K562 (cell line): ENCODE data around the gene RPL19. TPM values are rescaled to one million over a fixed set of nuclear protein-coding genes. Genes with fewer than 3 reads are reported as not detected.

Experiments used
- ATAC-seq: fragments of 200-7000 bp; cut with Tn5 transposase; 3 replicates; pipeline ENCODE4 v1.9.1; 2020; ENCODE audit warnings: moderate library complexity
- BruUV-seq: library from RNA; stranded (reverse); fragments of 400-500 nt; replicated peaks from 2 replicates; lab custom pipeline; 2021; lab: Mats Ljungman, UMichigan
- CTCF ChIA-PET: fragments of 300-600 bp; formaldehyde crosslinking; extraction: SDS; loops from one replicate; lab custom pipeline; 2021; ENCODE audit warnings: low intra/inter-chr PET ratio; lab: Yijun Ruan, JAX
- POLR2A ChIA-PET: fragments of 300-600, 350-650 bp; sonication (Branson Sonifier 250); formaldehyde crosslinking; extraction: SDS; loops from one replicate; lab custom pipeline; 2021; ENCODE audit warnings: antibody characterized with exemption, inconsistent platforms; lab: Yijun Ruan, JAX
- DNase-seq, 4 experiments: peaks; one replicate each; pipeline versions ENCODE4 v3.0.0 to v3.0.0-alpha.2; 2011 to 2018; ENCODE audit warnings: low spot score in 3 of 4, mixed read lengths in 3 of 4; ENCODE audit errors: extremely low read depth in 1 of 4
- FAIRE-seq: peaks from 2 replicates; lab custom pipeline; 2011; peaks lifted over from hg19 to GRCh38; lab: Jason Lieb, UNC
- H2AFZ ChIP-seq: 2 replicates; pipeline ENCODE4 v1.6.0; 2011; ENCODE audit warnings: low read depth, low read length, control low read depth, inconsistent platforms
- H3K27ac ChIP-seq: fragments of 200-600 bp; 3 replicates; pipeline ENCODE4 v1.8.0; 2011; ENCODE audit warnings: low read depth, mild to moderate bottlenecking, control low read depth, inconsistent platforms, low read length, moderate library complexity, mixed read lengths; ENCODE audit errors: extremely low read depth
- H3K27me3 ChIP-seq, 2 experiments: fragments of 300-600 bp in 1 of 2; 2 replicates in 1 of 2; 3 replicates in 1 of 2; pipeline versions ENCODE4 v1.6.0 to v1.8.0; 2011; ENCODE audit warnings: inconsistent platforms in 2 of 2, low read length in 2 of 2, mild to moderate bottlenecking in 1 of 2, mixed read lengths in 1 of 2, moderate library complexity in 1 of 2; ENCODE audit not compliant: control insufficient read depth in 2 of 2, insufficient read depth in 2 of 2
- H3K36me3 ChIP-seq: fragments of 300-600 bp; 3 replicates; pipeline ENCODE4 v1.8.0; 2011; ENCODE audit warnings: mild to moderate bottlenecking, low read length, inconsistent platforms; ENCODE audit not compliant: control insufficient read depth, insufficient read depth
- H3K4me1 ChIP-seq, 2 experiments: fragments of 200-600 bp in 1 of 2; replicated peaks in 1 of 2; 2 replicates in 1 of 2; 3 replicates in 1 of 2; pipeline versions ENCODE4 v1.5.1 to v1.8.0; 2011; ENCODE audit warnings: inconsistent platforms in 2 of 2, low read length in 2 of 2, mild to moderate bottlenecking in 1 of 2, mixed read lengths in 1 of 2, moderate library complexity in 1 of 2; ENCODE audit not compliant: control insufficient read depth in 2 of 2, insufficient read depth in 2 of 2
- H3K4me2 ChIP-seq: 2 replicates; pipeline ENCODE4 v1.6.1; 2011; ENCODE audit warnings: low read length, control low read depth, inconsistent platforms, mixed read lengths; ENCODE audit not compliant: insufficient read depth
- H3K4me3 ChIP-seq: fragments of 200-600 bp; sonication (generic), shearing (Covaris generic); 2 replicates; pipeline ENCODE4 v1.5.1; 2016; ENCODE audit warnings: control low read depth, inconsistent platforms
- H3K79me2 ChIP-seq: fragments of 200-600 bp; 3 replicates; pipeline ENCODE4 v1.8.0; 2011; ENCODE audit warnings: low read length, inconsistent platforms; ENCODE audit not compliant: control insufficient read depth, insufficient read depth
- H3K9ac ChIP-seq, 2 experiments: 2 replicates each; pipeline versions ENCODE4 v1.6.0 to v1.6.1; 2011; ENCODE audit warnings: low read depth in 2 of 2, low read length in 2 of 2, control low read depth in 1 of 2, inconsistent platforms in 1 of 2, mild to moderate bottlenecking in 1 of 2, mixed read lengths in 1 of 2; ENCODE audit not compliant: insufficient read depth in 1 of 2
- H3K9me1 ChIP-seq: one replicate; pipeline ENCODE4 v1.6.0; 2011; ENCODE audit warnings: inconsistent platforms, mild to moderate bottlenecking, low read length, moderate library complexity; ENCODE audit not compliant: control insufficient read depth, insufficient read depth
- H3K9me3 ChIP-seq: replicated peaks from 2 replicates; pipeline ENCODE4 v1.5.1; 2011; ENCODE audit warnings: low read depth, low read length, inconsistent platforms; ENCODE audit not compliant: control insufficient read depth, insufficient read depth
- H4K20me1 ChIP-seq: replicated peaks from 2 replicates; pipeline ENCODE4 v1.6.1; 2011; ENCODE audit warnings: low read length, inconsistent platforms, mixed read lengths; ENCODE audit not compliant: control insufficient read depth, insufficient read depth
- BCOR ChIP-seq: fragments of 450-650 bp; IDR thresholded peaks from 2 replicates; pipeline ENCODE4 v1.6.1; 2016
- ERF ChIP-seq: fragments of 450-650 bp; formaldehyde crosslinking; IDR thresholded peaks from 2 replicates; pipeline ENCODE4 v1.4.0; 2020; ENCODE audit warnings: mild to moderate bottlenecking, mixed read lengths
- ETS2 ChIP-seq: IDR thresholded peaks from 2 replicates; pipeline ENCODE4 v1.6.1; 2016; ENCODE audit warnings: borderline replicate concordance, missing genetic modification characterization, mild to moderate bottlenecking, moderate library complexity, missing compliant biosample characterization; ENCODE audit not compliant: poor library complexity, severe bottlenecking
- GTF2E2 ChIP-seq: fragments of 200-800 bp; sonication (Bioruptor generic); IDR thresholded peaks from 2 replicates; pipeline ENCODE4 v1.6.1; 2016; ENCODE audit warnings: missing genetic modification characterization, missing compliant biosample characterization
- NR3C1 ChIP-seq: sonication (generic); formaldehyde crosslinking; IDR thresholded peaks from 2 replicates; pipeline ENCODE4 v1.8.1; 2022; ENCODE audit warnings: missing genetic modification reagents
- RBM39 ChIP-seq: fragments of 200-400 bp; formaldehyde crosslinking; optimal IDR thresholded peaks from 2 replicates; pipeline ENCODE3; 2018; ENCODE audit warnings: low read depth, low read length
- SAFB ChIP-seq: fragments of 200-400 bp; formaldehyde crosslinking; IDR thresholded peaks from 2 replicates; pipeline ENCODE4 v1.6.1; 2017; ENCODE audit warnings: low read depth, low read length, borderline replicate concordance
- SIN3A ChIP-seq, 2 experiments: fragments of 150-350 bp in 1 of 2; IDR thresholded peaks; 2 replicates each; pipeline ENCODE4 v1.6.1; 2011 to 2016; ENCODE audit warnings: borderline replicate concordance in 2 of 2, low read depth in 2 of 2, low read length in 2 of 2, mild to moderate bottlenecking in 2 of 2, moderate library complexity in 2 of 2; ENCODE audit not compliant: control insufficient read depth in 1 of 2
- TAF1 ChIP-seq: IDR thresholded peaks from 2 replicates; pipeline ENCODE4 v1.6.1; 2011; ENCODE audit warnings: mild to moderate bottlenecking, low read length, moderate library complexity; ENCODE audit not compliant: insufficient read depth, control insufficient read depth, severe bottlenecking; ENCODE audit errors: extremely low read depth
- ZBTB1 ChIP-seq: sonication (generic); formaldehyde crosslinking; IDR thresholded peaks from 2 replicates; pipeline ENCODE4 v1.8.1; 2023; ENCODE audit warnings: missing genetic modification reagents, low read depth, mild to moderate bottlenecking, borderline replicate concordance
- ZNF263 ChIP-seq: sonication (generic); formaldehyde crosslinking; IDR thresholded peaks from 2 replicates; pipeline ENCODE4 v1.8.0; 2022; ENCODE audit warnings: mild to moderate bottlenecking, missing genetic modification reagents, borderline replicate concordance
- ZNF384 ChIP-seq: IDR thresholded peaks from 2 replicates; pipeline ENCODE4 v1.6.1; 2012; ENCODE audit warnings: low read depth, low read length, improper control_type of control experiment
- WGBS: fragments of 100-300 bp; shearing (Covaris generic); methylation state at CpG from one replicate; pipeline ENCODE4 v1.1.6; 2016; ENCODE audit warnings: low coverage, mixed read lengths; ENCODE audit not compliant: insufficient coverage; ENCODE audit errors: missing lambda C conversion rate; 5-methylcytosine and 5-hydroxymethylcytosine counted together
- in situ Hi-C: fragments of 300-500 bp; cut with MboI; formaldehyde crosslinking; loops from 4 replicates; pipeline ENCODE4 v1.15.0; 2018; ENCODE audit warnings: inconsistent platforms, mixed read lengths
- intact Hi-C: fragments of 100-400 bp; cut with micrococcal nuclease; formaldehyde crosslinking; loops from 2 replicates; pipeline ENCODE4 v1.14.2; 2022
- polyA plus RNA-seq, 8 experiments: library from polyadenylated mRNA; depleted of rRNA in 4 of 8; stranded (reverse) in 5 of 8; unstranded in 3 of 8; fragments of >200 nt; fragmentation: Nextera tagmentation in 2 of 8; fragmentation: Illumina TruSeq in 1 of 8; extraction: Ambion mirVana in 2 of 8; extraction: Trizol in 1 of 8; gene quantifications; 2 replicates each; pipeline versions ENCODE4 v1.2.1 to v1.2.3, GENCODE V29; 2011 to 2014; ENCODE audit warnings: inconsistent platforms in 1 of 8, missing spikeins in 1 of 8
- total RNA-seq, 7 experiments: library from RNA; depleted of rRNA in 6 of 7; stranded (reverse); fragments of >200 nt in 6 of 7; fragmentation: Illumina TruSeq in 2 of 7; extraction: Trizol in 2 of 7; gene quantifications; 2 replicates each; pipeline versions ENCODE4 v1.2.1 to v1.2.3, GENCODE V29; 2011 to 2021; ENCODE audit warnings: low replicate concordance in 1 of 7
- TF ChIP-seq, protein P1 (sequence below): fragments of 250-450 bp; sonication (Bioruptor Pico); IDR thresholded peaks from 2 replicates; pipeline ENCODE4 v1.8.0; 2021; ENCODE audit warnings: moderate library complexity, mild to moderate bottlenecking, inconsistent platforms
- TF ChIP-seq, protein P2 (sequence below): fragments of 450-650 bp; IDR thresholded peaks from 2 replicates; pipeline ENCODE4 v1.6.1; 2016; ENCODE audit warnings: mild to moderate bottlenecking
- TF ChIP-seq, protein P3 (sequence below): sonication (generic); formaldehyde crosslinking; IDR thresholded peaks from 2 replicates; pipeline ENCODE4 v1.8.1; 2023; ENCODE audit warnings: mild to moderate bottlenecking, missing genetic modification reagents

The RPL19 gene
- total and polyA plus RNA-seq, 9 of the 15 experiments (the other 6 are each of a cell fraction or from before 2014, with no cell fraction given): 2,263 to 4,614 (median 3,727) TPM

DNA sequence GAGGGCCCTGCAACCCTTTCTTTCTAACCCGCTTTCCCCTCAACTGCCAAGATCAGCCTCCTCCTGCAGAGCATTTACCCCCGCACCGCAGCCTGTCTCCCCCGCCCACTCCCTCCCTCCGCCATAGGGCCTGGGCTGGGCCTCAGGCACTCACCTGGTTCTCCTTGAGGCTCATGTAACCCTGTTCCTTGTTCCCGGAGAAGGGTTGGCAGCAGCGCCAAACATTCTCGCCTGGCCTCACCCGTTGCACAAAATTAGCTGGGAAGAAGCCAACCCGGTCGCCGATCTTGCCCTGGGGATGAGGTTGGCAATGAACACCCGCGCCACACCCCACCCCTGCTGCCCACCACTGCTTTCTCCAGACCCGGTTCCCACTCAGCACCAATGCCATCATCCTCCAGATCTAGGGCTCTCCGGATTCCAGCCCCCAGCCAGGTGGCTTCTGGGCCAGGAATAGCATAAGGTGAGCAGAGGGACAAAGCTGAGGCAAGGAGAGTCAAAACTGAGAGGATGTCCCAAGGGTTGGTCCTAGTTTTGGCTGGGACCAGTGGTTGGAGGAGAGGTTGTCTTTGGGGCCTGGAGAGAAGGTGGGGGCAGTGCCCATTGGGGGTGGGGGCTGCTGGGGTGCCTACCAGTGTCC is 12.9 kb downstream of the RPL19 start:
- H3K27me3 ChIP-seq: peaks cover under 1 to 55% of the 10 kb centered on the region in 2 experiments; a peak in 3 of 5 replicates
- no peaks in the 10 kb centered on the region for H4K20me1 ChIP-seq
- H3K9me3 ChIP-seq: no peaks in the 10 kb centered on the region
- in situ Hi-C loops: no loop called here
- no peak for FAIRE-seq
- H3K79me2 ChIP-seq: no peaks in the 10 kb centered on the region
- 17% methylated on average over 16 of the region's 16 CpGs for WGBS
- H3K36me3 ChIP-seq: no peaks in the 10 kb centered on the region
- ChIA-PET POLR2A (interaction anchor here (0.6 to 1.2 kb wide), 4 partner anchors 9 to 210 kb away, joined by 3 to 6 read pairs (median 4); partner anchors contain the start of gene RPL19), CTCF (no interaction called here)
- intact Hi-C loops: no loop called here
- H2AFZ ChIP-seq: no peak overlapping the region
- no peak overlapping the region for H3K4me2 ChIP-seq
- H3K4me1 ChIP-seq: peaks cover 0 to 32% of the 10 kb centered on the region in 2 experiments; a peak in 3 of 5 replicates
- peaks cover 4% of the 10 kb centered on the region for H3K9me1 ChIP-seq
- no peak overlapping the region for H3K27ac ChIP-seq
- ATAC-seq: no peak
- no peak for DNase-seq
- no TSS peak for BruUV-seq
- no peak overlapping the region for H3K9ac ChIP-seq
- no peak overlapping the region for H3K4me3 ChIP-seq
- TF ChIP-seq ERF (CRISPR knock-in tag) (no peak), TAF1 (no peak), NR3C1 (CRISPR knock-in tag) (no peak), BCOR (no peak), SIN3A (IDR thresholded peaks at IDR 0.05; ENCODE audit: borderline replicate concordance in 2 of 2, control insufficient read depth in 1 of 2, low read depth in 2 of 2, low read length in 2 of 2) (no peak), RBM39 (no peak), ETS2 (tag) (no peak), ZBTB1 (CRISPR knock-in tag) (no peak), ZNF263 (CRISPR knock-in tag) (no peak), GTF2E2 (tag) (no peak), ZNF384 (no peak), SAFB (no peak)
- TF ChIP-seq, protein P1, sequence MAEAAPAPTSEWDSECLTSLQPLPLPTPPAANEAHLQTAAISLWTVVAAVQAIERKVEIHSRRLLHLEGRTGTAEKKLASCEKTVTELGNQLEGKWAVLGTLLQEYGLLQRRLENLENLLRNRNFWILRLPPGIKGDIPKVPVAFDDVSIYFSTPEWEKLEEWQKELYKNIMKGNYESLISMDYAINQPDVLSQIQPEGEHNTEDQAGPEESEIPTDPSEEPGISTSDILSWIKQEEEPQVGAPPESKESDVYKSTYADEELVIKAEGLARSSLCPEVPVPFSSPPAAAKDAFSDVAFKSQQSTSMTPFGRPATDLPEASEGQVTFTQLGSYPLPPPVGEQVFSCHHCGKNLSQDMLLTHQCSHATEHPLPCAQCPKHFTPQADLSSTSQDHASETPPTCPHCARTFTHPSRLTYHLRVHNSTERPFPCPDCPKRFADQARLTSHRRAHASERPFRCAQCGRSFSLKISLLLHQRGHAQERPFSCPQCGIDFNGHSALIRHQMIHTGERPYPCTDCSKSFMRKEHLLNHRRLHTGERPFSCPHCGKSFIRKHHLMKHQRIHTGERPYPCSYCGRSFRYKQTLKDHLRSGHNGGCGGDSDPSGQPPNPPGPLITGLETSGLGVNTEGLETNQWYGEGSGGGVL (CRISPR knock-in tag): no peak
- TF ChIP-seq, protein P2, sequence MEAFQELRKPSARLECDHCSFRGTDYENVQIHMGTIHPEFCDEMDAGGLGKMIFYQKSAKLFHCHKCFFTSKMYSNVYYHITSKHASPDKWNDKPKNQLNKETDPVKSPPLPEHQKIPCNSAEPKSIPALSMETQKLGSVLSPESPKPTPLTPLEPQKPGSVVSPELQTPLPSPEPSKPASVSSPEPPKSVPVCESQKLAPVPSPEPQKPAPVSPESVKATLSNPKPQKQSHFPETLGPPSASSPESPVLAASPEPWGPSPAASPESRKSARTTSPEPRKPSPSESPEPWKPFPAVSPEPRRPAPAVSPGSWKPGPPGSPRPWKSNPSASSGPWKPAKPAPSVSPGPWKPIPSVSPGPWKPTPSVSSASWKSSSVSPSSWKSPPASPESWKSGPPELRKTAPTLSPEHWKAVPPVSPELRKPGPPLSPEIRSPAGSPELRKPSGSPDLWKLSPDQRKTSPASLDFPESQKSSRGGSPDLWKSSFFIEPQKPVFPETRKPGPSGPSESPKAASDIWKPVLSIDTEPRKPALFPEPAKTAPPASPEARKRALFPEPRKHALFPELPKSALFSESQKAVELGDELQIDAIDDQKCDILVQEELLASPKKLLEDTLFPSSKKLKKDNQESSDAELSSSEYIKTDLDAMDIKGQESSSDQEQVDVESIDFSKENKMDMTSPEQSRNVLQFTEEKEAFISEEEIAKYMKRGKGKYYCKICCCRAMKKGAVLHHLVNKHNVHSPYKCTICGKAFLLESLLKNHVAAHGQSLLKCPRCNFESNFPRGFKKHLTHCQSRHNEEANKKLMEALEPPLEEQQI: no peak
- TF ChIP-seq, protein P3, sequence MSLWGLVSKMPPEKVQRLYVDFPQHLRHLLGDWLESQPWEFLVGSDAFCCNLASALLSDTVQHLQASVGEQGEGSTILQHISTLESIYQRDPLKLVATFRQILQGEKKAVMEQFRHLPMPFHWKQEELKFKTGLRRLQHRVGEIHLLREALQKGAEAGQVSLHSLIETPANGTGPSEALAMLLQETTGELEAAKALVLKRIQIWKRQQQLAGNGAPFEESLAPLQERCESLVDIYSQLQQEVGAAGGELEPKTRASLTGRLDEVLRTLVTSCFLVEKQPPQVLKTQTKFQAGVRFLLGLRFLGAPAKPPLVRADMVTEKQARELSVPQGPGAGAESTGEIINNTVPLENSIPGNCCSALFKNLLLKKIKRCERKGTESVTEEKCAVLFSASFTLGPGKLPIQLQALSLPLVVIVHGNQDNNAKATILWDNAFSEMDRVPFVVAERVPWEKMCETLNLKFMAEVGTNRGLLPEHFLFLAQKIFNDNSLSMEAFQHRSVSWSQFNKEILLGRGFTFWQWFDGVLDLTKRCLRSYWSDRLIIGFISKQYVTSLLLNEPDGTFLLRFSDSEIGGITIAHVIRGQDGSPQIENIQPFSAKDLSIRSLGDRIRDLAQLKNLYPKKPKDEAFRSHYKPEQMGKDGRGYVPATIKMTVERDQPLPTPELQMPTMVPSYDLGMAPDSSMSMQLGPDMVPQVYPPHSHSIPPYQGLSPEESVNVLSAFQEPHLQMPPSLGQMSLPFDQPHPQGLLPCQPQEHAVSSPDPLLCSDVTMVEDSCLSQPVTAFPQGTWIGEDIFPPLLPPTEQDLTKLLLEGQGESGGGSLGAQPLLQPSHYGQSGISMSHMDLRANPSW (CRISPR knock-in tag): no peak
